ENCODE measurements around the gene RAET1G. TPM values are rescaled to one million over a fixed set of nuclear protein-coding genes. Genes with fewer than 3 reads are reported as not detected.
"Not testable (repeated sequence)": the region's sequence is repeated elsewhere in the genome, so short reads cannot be mapped to it uniquely, and the experiment has no call there.

Gene RAET1G
- total RNA-seq, 1 donor from 2014 or later, result 0.60 TPM

GRCh38 chr6:149940672-149940982, 17.7 kb upstream of the RAET1G start:
- H3K4me1 Mint-ChIP-seq (ENCODE audit: low read depth), result peaks cover 21% of the 10 kb centered on the region
- peak overlapping the region; percentile 16 for H3K4me3 Mint-ChIP-seq (ENCODE audit: unreplicated experiment)
- H3K9me3 Mint-ChIP-seq (ENCODE audit: low read depth), result no peaks in the 10 kb centered on the region
- no peak for TF ChIP-seq CTCF (IDR thresholded peaks at IDR 0.05)
- H3K36me3 Mint-ChIP-seq (ENCODE audit: low read depth), result peaks cover 2% of the 10 kb centered on the region
- peaks cover 39% of the 10 kb centered on the region for H3K27me3 Mint-ChIP-seq (ENCODE audit: low read depth)
- H3K27ac Mint-ChIP-seq (ENCODE audit: unreplicated experiment), result no peak overlapping the region
- DNase-seq (ENCODE audit: low spot score), result no peak

GRCh38 chr6:149939909-149940671, 17.2 kb upstream of the RAET1G start:
- no peak for TF ChIP-seq CTCF (IDR thresholded peaks at IDR 0.05)
- no peak for DNase-seq (ENCODE audit: low spot score)
- Mint-ChIP-seq H3K27me3 (ENCODE audit: low read depth) (peaks cover 45% of the 10 kb centered on the region), H3K27ac (ENCODE audit: unreplicated experiment) (no peak overlapping the region), H3K36me3 (ENCODE audit: low read depth) (peaks cover 2% of the 10 kb centered on the region), H3K4me3 (ENCODE audit: unreplicated experiment) (peak overlapping the region; percentile 16), H3K9me3 (ENCODE audit: low read depth) (no peaks in the 10 kb centered on the region), H3K4me1 (ENCODE audit: low read depth) (peaks cover 21% of the 10 kb centered on the region)

- Mint-ChIP-seq H3K27me3 (ENCODE audit: low read depth) (peaks cover 51% of the 10 kb centered on the region), H3K36me3 (ENCODE audit: low read depth) (peaks cover 2% of the 10 kb centered on the region), H3K4me3 (ENCODE audit: unreplicated experiment) (peak overlapping the region; percentile 70), H3K27ac (ENCODE audit: unreplicated experiment) (no peak overlapping the region), H3K9me3 (ENCODE audit: low read depth) (no peaks in the 10 kb centered on the region), H3K4me1 (ENCODE audit: low read depth) (peaks cover 21% of the 10 kb centered on the region)
- no peak for TF ChIP-seq CTCF (IDR thresholded peaks at IDR 0.05)
- no peak for DNase-seq (ENCODE audit: low spot score)
Measured at GRCh38 chr6:149939356-149939648, 16.4 kb upstream of the RAET1G start.

GRCh38 chr6:149938571-149939355, 15.8 kb upstream of the RAET1G start:
- no peak overlapping the region for H3K27ac Mint-ChIP-seq (ENCODE audit: unreplicated experiment)
- H3K36me3 Mint-ChIP-seq (ENCODE audit: low read depth), result peaks cover 2% of the 10 kb centered on the region
- peak overlapping the region; percentile 70 for H3K4me3 Mint-ChIP-seq (ENCODE audit: unreplicated experiment)
- peaks cover 52% of the 10 kb centered on the region for H3K27me3 Mint-ChIP-seq (ENCODE audit: low read depth)
- H3K4me1 Mint-ChIP-seq (ENCODE audit: low read depth), result peaks cover 21% of the 10 kb centered on the region
- no peak for DNase-seq (ENCODE audit: low spot score)
- no peaks in the 10 kb centered on the region for H3K9me3 Mint-ChIP-seq (ENCODE audit: low read depth)
- no peak for TF ChIP-seq CTCF (IDR thresholded peaks at IDR 0.05)

GRCh38 chr6:149938013-149938570, 15.2 kb upstream of the RAET1G start:
- H3K27ac Mint-ChIP-seq (ENCODE audit: unreplicated experiment); DNase-seq (ENCODE audit: low spot score); H3K9me3 Mint-ChIP-seq (ENCODE audit: low read depth); H3K36me3 Mint-ChIP-seq (ENCODE audit: low read depth): not testable (repeated sequence)
- Mint-ChIP-seq H3K4me1 (ENCODE audit: low read depth) (peaks cover 21% of the 10 kb centered on the region), H3K4me3 (ENCODE audit: unreplicated experiment) (peak overlapping the region; percentile 70), H3K27me3 (ENCODE audit: low read depth) (peaks cover 58% of the 10 kb centered on the region)
- peak; percentile 45 for TF ChIP-seq CTCF (IDR thresholded peaks at IDR 0.05)
